ENCODE results near the gene ARID4B. TPM values are rescaled to one million over a fixed set of nuclear protein-coding genes. Genes with fewer than 3 reads are reported as not detected.

ARID4B gene
- total and polyA plus RNA-seq, 2 of the 13 experiments (the other 11 are each of a cell fraction or from before 2014, with no cell fraction given): 9.7 to 24.6 TPM

- no peak for TF ChIP-seq NFIB (CRISPR knock-in tag; IDR thresholded peaks at IDR 0.05; ENCODE audit: borderline replicate concordance)
- no peak for TF ChIP-seq XBP1 (CRISPR knock-in tag; IDR thresholded peaks at IDR 0.05)
- TF ChIP-seq ZBTB3 (CRISPR knock-in tag; IDR thresholded peaks at IDR 0.05; ENCODE audit: borderline replicate concordance, low read depth): no peak
- TF ChIP-seq ZBTB8A (CRISPR knock-in tag; IDR thresholded peaks at IDR 0.05; ENCODE audit: borderline replicate concordance, low read depth): no peak
- peak; percentile 60; the same call in 1 of the 2 replicates for TF ChIP-seq ETV5 (CRISPR knock-in tag; IDR thresholded peaks at IDR 0.05; ENCODE audit: borderline replicate concordance)
- peak; percentile 55; the same call in 1 of the 2 replicates for TF ChIP-seq MAX (IDR thresholded peaks at IDR 0.05)
- TF ChIP-seq HHEX (CRISPR knock-in tag; IDR thresholded peaks at IDR 0.05): no peak
- TF ChIP-seq PATZ1 (CRISPR knock-in tag; IDR thresholded peaks at IDR 0.05): no peak
- no peak for TF ChIP-seq ZFYVE20 (CRISPR knock-in tag; IDR thresholded peaks at IDR 0.05; ENCODE audit: borderline replicate concordance, low read depth)
- TF ChIP-seq ELF3 (CRISPR knock-in tag; IDR thresholded peaks at IDR 0.05): peak; percentile 81
- TF ChIP-seq ZNF550 (CRISPR knock-in tag; IDR thresholded peaks at IDR 0.05; ENCODE audit: borderline replicate concordance): no peak
- no peak for TF ChIP-seq ZNF878 (CRISPR knock-in tag; IDR thresholded peaks at IDR 0.05)
- TF ChIP-seq MIXL1 (CRISPR knock-in tag; IDR thresholded peaks at IDR 0.05): no peak
- TF ChIP-seq KLF12 (CRISPR knock-in tag; IDR thresholded peaks at IDR 0.05; ENCODE audit: borderline replicate concordance): no peak
- peak; percentile 15 for TF ChIP-seq RBM22 (optimal IDR thresholded peaks at IDR 0.05; ENCODE audit: low read length)
- TF ChIP-seq NFIC (IDR thresholded peaks at IDR 0.05; ENCODE audit: low read length): no peak
- no peak for TF ChIP-seq MAFK (conservative IDR thresholded peaks at IDR 0.05 in 1 of 2, IDR thresholded peaks at IDR 0.05 in 1 of 2; ENCODE audit: low read length in 2 of 2)
- no peak for TF ChIP-seq ZNF101 (CRISPR knock-in tag; IDR thresholded peaks at IDR 0.05; ENCODE audit: borderline replicate concordance, low read depth)
- no peak for TF ChIP-seq PCBP2 (optimal IDR thresholded peaks at IDR 0.05; ENCODE audit: low read depth, low read length, poor library complexity, severe bottlenecking)
- no peak for TF ChIP-seq AGO2 (optimal IDR thresholded peaks at IDR 0.05; ENCODE audit: low read depth, low read length)
- TF ChIP-seq HES4 (CRISPR knock-in tag; IDR thresholded peaks at IDR 0.05; ENCODE audit: borderline replicate concordance): peak; percentile 56; the same call in 1 of the 2 replicates
- no peak; the same call in 1 of the 2 replicates for TF ChIP-seq MAZ (IDR thresholded peaks at IDR 0.05; ENCODE audit: borderline replicate concordance, low read depth, low read length)
- TF ChIP-seq MAZ (CRISPR knock-in tag; IDR thresholded peaks at IDR 0.05; ENCODE audit: low read depth): no peak
- no peak for TF ChIP-seq ZNF605 (CRISPR knock-in tag; IDR thresholded peaks at IDR 0.05)
- no peak for TF ChIP-seq ZSCAN12 (CRISPR knock-in tag; IDR thresholded peaks at IDR 0.05)
- TF ChIP-seq FOXJ3 (CRISPR knock-in tag; IDR thresholded peaks at IDR 0.05; ENCODE audit: borderline replicate concordance): no peak
- TF ChIP-seq FOXP4 (CRISPR knock-in tag; IDR thresholded peaks at IDR 0.05): no peak
Measured at GRCh38 chr1:235328271-235329138, 526 bp upstream of the ARID4B start, which contains the start of gene GGPS1 (continued).

Data from HepG2 (cell line).